GM12873 (cell line): Measurements from ENCODE around the gene ZFAND2B.

ENCODE experiments used
- TF ChIP-seq, protein P1 (sequence below): IDR thresholded peaks from 2 replicates; pipeline ENCODE4 v1.5.1; 2012; ENCODE audit warnings: low read depth, mild to moderate bottlenecking, moderate library complexity, low read length, control low read depth; ENCODE audit not compliant: insufficient read depth; ENCODE audit errors: missing control alignments

Gene ZFAND2B

DNA sequence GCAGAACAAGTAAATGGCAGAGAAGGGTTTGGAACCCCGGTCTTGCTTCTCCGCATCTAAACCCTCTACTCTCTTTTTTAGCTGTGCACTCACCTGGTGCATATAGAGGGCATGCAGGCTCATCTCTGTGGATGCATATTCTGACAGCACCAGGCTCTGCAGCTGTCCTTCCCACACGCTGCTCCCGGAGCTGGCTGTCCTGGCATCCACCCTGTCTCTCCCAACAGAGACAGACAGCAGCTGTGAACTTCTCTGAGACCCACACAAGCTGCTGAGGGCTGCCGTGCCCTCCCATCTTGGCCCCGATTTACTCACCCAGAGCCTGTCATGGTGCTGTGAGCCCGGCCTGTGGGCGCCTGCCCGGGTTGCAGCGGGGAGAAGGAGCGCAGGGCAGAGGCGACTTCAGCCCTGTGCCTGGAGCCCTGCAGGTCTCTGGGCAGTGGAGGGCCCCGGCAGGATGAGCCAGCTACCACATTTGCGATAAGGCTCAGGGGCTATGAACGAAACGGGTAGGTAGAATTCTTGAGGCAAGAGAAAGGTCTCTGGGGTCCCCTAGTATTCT, 15.5 kb downstream of the ZFAND2B start:
- TF ChIP-seq, protein P1, sequence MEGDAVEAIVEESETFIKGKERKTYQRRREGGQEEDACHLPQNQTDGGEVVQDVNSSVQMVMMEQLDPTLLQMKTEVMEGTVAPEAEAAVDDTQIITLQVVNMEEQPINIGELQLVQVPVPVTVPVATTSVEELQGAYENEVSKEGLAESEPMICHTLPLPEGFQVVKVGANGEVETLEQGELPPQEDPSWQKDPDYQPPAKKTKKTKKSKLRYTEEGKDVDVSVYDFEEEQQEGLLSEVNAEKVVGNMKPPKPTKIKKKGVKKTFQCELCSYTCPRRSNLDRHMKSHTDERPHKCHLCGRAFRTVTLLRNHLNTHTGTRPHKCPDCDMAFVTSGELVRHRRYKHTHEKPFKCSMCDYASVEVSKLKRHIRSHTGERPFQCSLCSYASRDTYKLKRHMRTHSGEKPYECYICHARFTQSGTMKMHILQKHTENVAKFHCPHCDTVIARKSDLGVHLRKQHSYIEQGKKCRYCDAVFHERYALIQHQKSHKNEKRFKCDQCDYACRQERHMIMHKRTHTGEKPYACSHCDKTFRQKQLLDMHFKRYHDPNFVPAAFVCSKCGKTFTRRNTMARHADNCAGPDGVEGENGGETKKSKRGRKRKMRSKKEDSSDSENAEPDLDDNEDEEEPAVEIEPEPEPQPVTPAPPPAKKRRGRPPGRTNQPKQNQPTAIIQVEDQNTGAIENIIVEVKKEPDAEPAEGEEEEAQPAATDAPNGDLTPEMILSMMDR = no peak

DNA sequence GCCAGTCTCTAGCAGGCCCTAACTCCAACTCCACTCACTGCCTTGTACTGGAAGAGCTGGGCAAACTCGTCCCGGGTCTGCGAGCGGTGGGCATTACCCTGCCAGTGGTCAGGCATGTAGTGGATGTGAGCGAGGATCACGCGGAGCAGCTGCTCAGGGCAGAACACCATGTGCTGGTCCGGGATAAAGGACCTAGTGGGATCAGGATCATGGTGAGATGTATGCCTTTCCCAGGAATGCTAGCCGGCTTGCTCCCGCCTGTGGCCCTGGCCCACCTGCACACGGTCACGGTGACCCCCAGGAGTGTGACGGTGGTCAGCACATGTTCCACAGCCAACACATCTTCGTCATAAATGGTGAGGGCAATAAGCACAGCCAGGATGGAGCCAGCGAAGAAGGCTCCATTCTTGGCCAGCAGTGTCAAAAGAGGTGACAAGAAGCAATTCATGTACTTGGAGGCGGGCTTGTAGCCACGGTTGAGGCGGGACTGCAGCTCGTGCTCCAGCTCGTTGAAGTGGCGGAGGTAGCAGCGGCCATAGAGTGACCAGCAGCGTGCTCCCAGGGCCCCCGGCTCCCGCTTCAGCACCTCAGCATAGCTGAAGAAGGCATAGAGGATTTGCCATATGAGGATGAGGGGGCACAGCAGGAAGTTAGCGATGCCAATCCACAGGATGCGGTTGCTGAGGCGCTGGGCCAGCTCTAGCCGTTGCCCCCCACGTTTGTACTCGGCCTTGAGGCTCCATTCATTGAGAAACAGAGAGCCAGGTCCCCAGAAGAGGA, 17.4 kb downstream of the ZFAND2B start:
- TF ChIP-seq, protein P1 = no peak

DNA sequence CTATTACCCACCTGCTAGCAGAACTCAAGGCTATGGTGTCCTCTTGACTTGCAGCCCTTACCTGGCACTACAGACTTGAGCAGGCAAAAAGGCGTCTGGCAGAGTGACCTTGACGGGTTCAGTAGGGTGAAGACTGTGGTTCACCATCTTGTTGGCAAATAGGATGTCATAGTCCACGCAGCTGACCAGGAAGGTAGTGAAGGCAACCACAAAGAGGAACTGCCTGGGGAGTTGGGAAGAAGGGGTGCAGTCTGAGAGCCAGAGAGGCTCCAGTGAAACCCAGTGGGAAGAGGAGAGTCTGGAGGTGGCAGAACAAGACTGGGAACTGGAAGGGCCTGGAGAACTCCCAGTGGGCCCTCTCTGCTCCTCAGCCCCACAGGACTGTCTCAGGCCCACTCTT, 18.8 kb downstream of the ZFAND2B start:
- TF ChIP-seq, protein P1 = no peak

DNA sequence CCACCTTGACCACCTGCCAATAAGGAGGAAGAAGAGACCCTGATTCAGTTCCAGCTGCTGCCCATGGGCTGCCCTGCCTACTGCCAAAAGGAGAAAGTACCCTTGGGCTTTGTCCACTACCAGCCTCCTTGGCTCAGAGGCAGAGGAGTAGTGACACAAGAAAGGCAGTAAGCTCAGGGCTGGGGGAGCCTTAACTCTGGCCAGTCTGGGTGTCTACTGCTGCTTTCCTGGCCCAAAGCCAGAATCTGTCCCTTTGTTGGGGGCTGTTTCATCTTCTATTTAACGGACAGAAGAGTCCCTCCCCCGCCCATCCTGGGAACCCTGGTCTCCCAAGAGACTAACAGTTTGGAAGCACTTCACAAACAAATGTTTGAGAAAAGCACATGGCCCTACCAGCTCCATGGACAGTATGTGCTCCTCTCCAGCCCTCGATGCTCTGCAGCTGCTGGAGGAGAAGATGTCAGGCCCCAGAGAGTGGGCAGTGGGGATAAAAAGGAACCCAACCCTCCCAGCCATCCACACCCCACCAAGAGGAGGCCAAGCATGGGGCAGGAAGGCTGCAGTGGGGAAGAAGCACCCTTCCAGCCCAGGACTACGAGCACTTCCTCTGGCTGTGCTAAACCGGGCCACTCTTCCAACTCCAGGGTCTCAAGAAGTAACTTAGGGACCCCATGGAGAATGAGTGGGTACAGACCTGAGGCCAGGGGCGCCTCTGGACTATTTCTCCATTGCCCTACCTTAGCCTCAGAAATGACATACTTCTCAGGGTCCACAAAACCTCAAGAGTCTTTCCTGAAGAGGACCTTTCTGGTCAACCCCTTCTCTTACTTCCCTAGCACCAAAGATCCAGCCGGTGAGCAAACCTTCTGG, 21.7 kb downstream of the ZFAND2B start:
- TF ChIP-seq, protein P1 = no peak

DNA sequence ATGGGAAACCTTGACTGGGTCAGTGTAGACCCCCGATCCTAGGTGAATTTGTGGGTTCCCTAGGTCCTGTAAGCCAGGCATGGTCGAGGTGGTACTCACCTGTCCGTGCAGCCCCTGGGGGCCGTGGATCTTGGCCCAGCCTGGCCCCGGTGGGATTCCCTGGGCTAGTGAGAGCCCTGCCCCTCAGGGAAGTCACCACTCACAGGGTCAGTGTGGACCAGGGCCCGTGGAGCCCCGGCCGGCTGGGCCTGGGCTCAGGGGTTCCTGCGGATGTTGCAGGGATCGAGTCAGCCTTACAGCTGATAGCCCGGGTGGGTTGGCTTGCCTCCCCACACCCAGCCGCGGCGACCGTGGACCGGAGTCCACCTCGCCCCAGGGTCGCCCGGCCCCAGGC, 22.3 kb downstream of the ZFAND2B start:
- TF ChIP-seq, protein P1 = no peak

DNA sequence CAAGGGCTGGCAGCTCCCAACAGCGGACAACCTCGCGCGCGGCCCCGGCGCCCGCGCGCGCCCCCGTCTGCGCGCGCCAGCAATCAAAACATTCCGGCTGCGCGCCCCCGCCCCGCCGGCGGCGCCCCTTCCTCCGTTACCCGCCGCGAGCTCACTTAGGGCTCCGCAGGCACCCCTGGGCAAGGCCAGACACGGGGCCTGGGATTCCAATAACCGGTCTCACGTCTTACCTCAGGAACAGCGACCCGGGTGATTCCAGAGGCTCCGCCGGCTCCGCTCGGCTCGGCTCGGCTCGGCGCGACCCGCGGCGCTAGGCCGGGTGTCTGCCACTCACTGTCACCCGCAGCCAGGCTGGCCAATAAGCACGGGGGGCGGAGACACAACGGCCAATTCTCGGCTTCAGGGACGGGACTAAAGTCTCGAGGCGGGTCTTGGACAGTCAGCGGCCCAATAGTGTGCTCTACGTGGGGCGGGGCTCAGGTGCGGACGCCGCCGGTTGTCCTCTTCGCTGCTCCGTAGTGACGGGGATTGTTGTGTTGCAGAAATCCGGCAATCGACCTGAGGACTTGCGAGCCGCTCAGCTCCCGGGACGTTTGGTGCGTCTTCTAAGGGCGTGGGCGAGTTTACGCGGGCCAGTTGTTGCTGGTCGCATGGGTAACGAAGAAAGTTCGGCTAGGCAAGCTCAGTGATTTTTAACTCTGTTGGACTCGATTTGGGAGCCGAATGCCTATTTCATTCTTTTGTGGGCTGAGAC, 22.9 kb downstream of the ZFAND2B start, which contains the start of the genes ANKZF1 and ATG9A:
Gene ANKZF1, plus strand, starts transcription at position 502 of the 754 bp plus-strand sequence. CDS start 452 bp downstream, outside the sequence.
Gene ATG9A, minus strand, starts transcription at position 332 of the 754 bp plus-strand sequence. CDS start 1,612 bp downstream, outside the sequence.
- TF ChIP-seq, protein P1 = no peak
